Calu3 (cell line): ENCODE data around the gene INVS. TPM values are rescaled to one million over a fixed set of nuclear protein-coding genes. Genes with fewer than 3 reads are reported as not detected.

ENCODE experiments used
- BruUV-seq: library from RNA; stranded (reverse); fragments of 400-500 nt; replicated peaks from 2 replicates; lab custom pipeline; 2021; lab: Mats Ljungman, UMichigan
- CTCF ChIA-PET: fragments of 300-600 bp; sonication (Branson Sonifier 250); formaldehyde crosslinking; loops from one replicate; lab custom pipeline; 2022; ENCODE audit warnings: antibody characterized with exemption; lab: Charles Lee
- DNase-seq: peaks from one replicate; pipeline ENCODE4 v3.0.0; 2022
- H3K27ac Mint-ChIP-seq: one replicate; pipeline ENCODE4 v1.8.0; 2022; ENCODE audit warnings: mixed read lengths; ENCODE audit not compliant: unreplicated experiment
- H3K27me3 Mint-ChIP-seq: one replicate; pipeline ENCODE4 v1.8.0; 2022; ENCODE audit warnings: mixed read lengths; ENCODE audit not compliant: unreplicated experiment
- H3K36me3 Mint-ChIP-seq: one replicate; pipeline ENCODE4 v1.8.0; 2022; ENCODE audit warnings: mild to moderate bottlenecking, moderate library complexity, mixed read lengths; ENCODE audit not compliant: insufficient read depth, unreplicated experiment
- H3K4me1 Mint-ChIP-seq: one replicate; pipeline ENCODE4 v1.8.0; 2022; ENCODE audit warnings: mild to moderate bottlenecking, low read depth, mixed read lengths; ENCODE audit not compliant: unreplicated experiment
- H3K4me3 Mint-ChIP-seq: one replicate; pipeline ENCODE4 v1.8.0; 2022; ENCODE audit warnings: mild to moderate bottlenecking, low read depth, moderate library complexity, mixed read lengths; ENCODE audit not compliant: unreplicated experiment
- H3K9me3 Mint-ChIP-seq: one replicate; pipeline ENCODE4 v1.8.0; 2022; ENCODE audit warnings: low read depth, mixed read lengths; ENCODE audit not compliant: unreplicated experiment
- intact Hi-C: fragments of 100-400 bp; cut with micrococcal nuclease; formaldehyde crosslinking; loops from one replicate; pipeline ENCODE4 v1.10.0; 2022; ENCODE audit not compliant: unreplicated experiment
- total RNA-seq: library from RNA; stranded (reverse); gene quantifications from 2 replicates; pipeline ENCODE4 v1.2.3, GENCODE V29; 2022
- TF ChIP-seq, protein P1 (sequence below): fragments of 200-600 bp; IDR thresholded peaks from one replicate; pipeline ENCODE4 v1.8.0; 2022; ENCODE audit warnings: antibody characterized with exemption; ENCODE audit not compliant: unreplicated experiment

INVS gene
- total RNA-seq, 1 experiment from 2014 or later: 12.4 TPM

DNA sequence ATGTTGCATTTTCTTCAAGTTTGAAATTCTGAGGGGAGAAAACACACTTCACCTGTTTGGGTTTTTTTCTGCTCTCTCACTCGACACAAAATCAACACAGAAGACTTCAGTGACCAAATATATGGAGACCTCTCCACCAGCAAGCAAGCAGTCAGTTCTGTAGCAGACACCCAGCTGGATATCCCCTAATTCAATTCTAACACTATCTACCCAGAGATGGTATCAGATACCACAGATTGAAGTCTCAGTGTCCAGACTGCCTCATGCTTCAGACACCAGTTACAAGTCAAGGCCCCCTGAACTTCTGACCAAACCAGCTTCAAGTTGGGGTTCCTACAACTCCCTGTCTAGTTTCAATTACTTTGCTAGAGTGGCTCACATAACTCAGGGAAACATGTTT, 97.8 kb downstream of the INVS start:
- H3K27me3 Mint-ChIP-seq: no peaks in the 10 kb centered on the region
- BruUV-seq: no TSS peak
- H3K27ac Mint-ChIP-seq: no peak overlapping the region
- no peaks in the 10 kb centered on the region for H3K9me3 Mint-ChIP-seq
- CTCF ChIA-PET: interaction anchor here (0.6 kb wide), 1 partner anchor 28 kb away, joined by 3 read pairs; no protein-coding TSS in a partner anchor
- no peak for DNase-seq
- H3K4me1 Mint-ChIP-seq: no peaks in the 10 kb centered on the region
- TF ChIP-seq, protein P1, sequence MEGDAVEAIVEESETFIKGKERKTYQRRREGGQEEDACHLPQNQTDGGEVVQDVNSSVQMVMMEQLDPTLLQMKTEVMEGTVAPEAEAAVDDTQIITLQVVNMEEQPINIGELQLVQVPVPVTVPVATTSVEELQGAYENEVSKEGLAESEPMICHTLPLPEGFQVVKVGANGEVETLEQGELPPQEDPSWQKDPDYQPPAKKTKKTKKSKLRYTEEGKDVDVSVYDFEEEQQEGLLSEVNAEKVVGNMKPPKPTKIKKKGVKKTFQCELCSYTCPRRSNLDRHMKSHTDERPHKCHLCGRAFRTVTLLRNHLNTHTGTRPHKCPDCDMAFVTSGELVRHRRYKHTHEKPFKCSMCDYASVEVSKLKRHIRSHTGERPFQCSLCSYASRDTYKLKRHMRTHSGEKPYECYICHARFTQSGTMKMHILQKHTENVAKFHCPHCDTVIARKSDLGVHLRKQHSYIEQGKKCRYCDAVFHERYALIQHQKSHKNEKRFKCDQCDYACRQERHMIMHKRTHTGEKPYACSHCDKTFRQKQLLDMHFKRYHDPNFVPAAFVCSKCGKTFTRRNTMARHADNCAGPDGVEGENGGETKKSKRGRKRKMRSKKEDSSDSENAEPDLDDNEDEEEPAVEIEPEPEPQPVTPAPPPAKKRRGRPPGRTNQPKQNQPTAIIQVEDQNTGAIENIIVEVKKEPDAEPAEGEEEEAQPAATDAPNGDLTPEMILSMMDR: no peak
- H3K36me3 Mint-ChIP-seq: no peaks in the 10 kb centered on the region
- intact Hi-C loops: no loop called here
- H3K4me3 Mint-ChIP-seq: no peak overlapping the region

DNA sequence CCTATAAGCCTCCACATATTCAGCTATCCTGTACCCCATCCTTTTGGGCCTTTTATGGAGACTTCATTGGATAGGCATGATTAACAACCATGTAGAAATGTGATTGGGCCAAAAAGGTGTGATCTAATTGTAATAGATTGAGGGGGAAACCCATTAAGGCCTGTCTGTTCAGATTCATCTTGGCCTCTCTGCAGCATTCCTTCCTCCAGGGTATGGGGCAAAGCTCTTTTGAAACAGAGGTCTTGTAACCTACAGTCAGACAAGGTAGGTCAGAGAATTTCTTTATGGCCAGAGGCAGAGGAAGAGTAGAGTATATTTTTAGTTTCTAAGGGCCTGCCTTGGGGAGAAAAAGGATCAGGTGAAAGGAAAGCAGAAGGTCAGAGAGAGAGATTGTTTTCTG, 98.5 kb downstream of the INVS start:
- H3K4me3 Mint-ChIP-seq: no peak overlapping the region
- H3K27me3 Mint-ChIP-seq: no peaks in the 10 kb centered on the region
- TF ChIP-seq, protein P1: no peak
- no peak overlapping the region for H3K27ac Mint-ChIP-seq
- no peak for DNase-seq
- H3K9me3 Mint-ChIP-seq: no peaks in the 10 kb centered on the region
- CTCF ChIA-PET: no interaction called here
- no TSS peak for BruUV-seq
- H3K36me3 Mint-ChIP-seq: no peaks in the 10 kb centered on the region
- no peaks in the 10 kb centered on the region for H3K4me1 Mint-ChIP-seq
- intact Hi-C loops: no loop called here

DNA sequence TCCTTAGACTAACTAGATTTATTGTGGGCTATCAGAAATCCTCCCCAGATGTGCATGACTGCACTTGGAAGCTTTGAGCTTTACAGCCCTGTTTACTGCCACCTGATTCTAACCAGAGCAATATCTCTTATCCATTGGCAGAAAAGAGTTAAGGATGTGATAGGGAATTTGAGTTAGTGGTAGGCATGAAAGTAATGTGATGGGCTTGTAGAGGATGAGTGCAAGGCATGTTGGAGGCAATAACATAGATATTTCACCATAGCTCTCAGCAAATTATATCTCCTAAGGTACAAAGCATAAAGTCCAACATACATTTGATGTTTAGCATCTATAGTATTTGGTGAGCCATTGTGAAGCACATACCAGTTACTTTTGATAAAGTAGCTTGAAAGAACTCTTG, 103.8 kb downstream of the INVS start:
- H3K27ac Mint-ChIP-seq: no peak overlapping the region
- H3K36me3 Mint-ChIP-seq: no peaks in the 10 kb centered on the region
- TF ChIP-seq, protein P1: no peak
- CTCF ChIA-PET: interaction anchor here (0.7 kb wide), 1 partner anchor 195 kb away, joined by 3 read pairs; no protein-coding TSS in a partner anchor
- H3K27me3 Mint-ChIP-seq: no peaks in the 10 kb centered on the region
- H3K4me3 Mint-ChIP-seq: no peak overlapping the region
- BruUV-seq: no TSS peak
- H3K4me1 Mint-ChIP-seq: no peaks in the 10 kb centered on the region
- intact Hi-C loops: no loop called here
- DNase-seq: no peak
- H3K9me3 Mint-ChIP-seq: no peaks in the 10 kb centered on the region

- intact Hi-C loops: no loop called here
- DNase-seq: no peak
- no peak overlapping the region for H3K4me3 Mint-ChIP-seq
- BruUV-seq: no TSS peak
- H3K27ac Mint-ChIP-seq: no peak overlapping the region
- no peaks in the 10 kb centered on the region for H3K27me3 Mint-ChIP-seq
- CTCF ChIA-PET: no interaction called here
- H3K4me1 Mint-ChIP-seq: no peaks in the 10 kb centered on the region
- no peaks in the 10 kb centered on the region for H3K9me3 Mint-ChIP-seq
- H3K36me3 Mint-ChIP-seq: no peaks in the 10 kb centered on the region
- TF ChIP-seq, protein P1: no peak
Measured at GRCh38 chr9:100204796-100205195, 105.8 kb downstream of the INVS start.
